PC-3 (cell line): ENCODE measurements around the gene IMPACT.

Experiments
- CTCF ChIP-seq: fragments of 300-600 bp; sonication (generic); conservative IDR thresholded peaks from 2 replicates; pipeline ENCODE4 v1.5.1; 2017; ENCODE audit warnings: antibody characterized with exemption, low read depth, mild to moderate bottlenecking, low read length
- EZH2phosphoT487 ChIP-seq: fragments of 300-600 bp; sonication (generic); IDR thresholded peaks from 2 replicates; pipeline ENCODE4 v1.6.1; 2018; ENCODE audit warnings: mild to moderate bottlenecking, antibody characterized with exemption, low read length, borderline replicate concordance

DNA sequence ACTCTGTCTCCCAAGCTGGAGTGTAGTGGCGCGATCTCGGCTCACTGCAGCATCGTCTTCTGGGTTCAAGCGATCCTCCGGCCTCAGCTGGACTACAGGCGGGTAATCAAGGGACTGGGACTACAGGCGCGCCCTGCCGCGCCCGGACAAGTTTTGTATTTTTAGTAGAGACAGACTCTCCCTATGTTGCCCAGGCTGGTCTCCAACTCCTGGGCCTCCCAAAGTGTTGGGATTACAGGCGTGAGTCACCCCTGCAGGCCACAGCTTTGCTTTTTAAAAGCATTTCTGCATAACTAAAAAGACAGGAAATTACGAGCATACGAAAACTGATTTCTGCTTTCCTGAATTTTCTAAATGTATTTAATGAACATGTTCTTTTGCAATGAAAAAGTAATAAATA is 27.9 kb upstream of the IMPACT start:
- TF ChIP-seq CTCF (no peak), EZH2phosphoT487 (no peak)
